GM19324 (cell line): ENCODE results near the gene SECTM1.
"Not testable (repeated sequence)": the region's sequence is repeated elsewhere in the genome, so short reads cannot be mapped to it uniquely, and the experiment has no call there.

Source experiments
- ATAC-seq: cut with Tn5 transposase; IDR thresholded peaks from one replicate; pipeline ENCODE4 v1.9.1; 2021; ENCODE audit warnings: mild to moderate bottlenecking, moderate library complexity; ENCODE audit not compliant: unreplicated experiment, low FRiP score

The SECTM1 gene

GRCh38 chr17:82349287-82349701 lies 15.7 kb upstream of the SECTM1 start:
- no peak for ATAC-seq

- ATAC-seq: no peak
These were observed 15.3 kb upstream of the SECTM1 start for GRCh38 chr17:82348866-82349265.

DNA sequence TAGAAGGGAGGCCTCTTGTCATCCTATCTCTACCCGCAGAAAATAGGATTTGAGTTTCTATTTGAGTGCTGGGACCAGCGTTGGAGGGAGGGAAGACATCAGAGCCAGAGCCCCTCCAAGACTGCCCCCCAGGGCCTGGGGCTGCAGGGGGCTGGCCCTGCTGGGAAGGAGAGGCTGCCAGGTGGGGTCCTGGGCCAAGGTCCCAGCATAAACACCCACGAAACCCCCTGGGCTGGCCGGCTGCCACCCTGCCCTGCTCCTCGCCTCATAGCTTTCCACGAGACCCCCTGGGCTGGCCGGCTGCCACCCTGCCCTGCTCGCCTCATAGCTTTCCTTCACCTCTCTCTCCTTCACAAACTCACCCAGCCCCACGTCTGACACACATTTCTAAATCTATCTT lies 14.9 kb upstream of the SECTM1 start:
- ATAC-seq: no peak

DNA sequence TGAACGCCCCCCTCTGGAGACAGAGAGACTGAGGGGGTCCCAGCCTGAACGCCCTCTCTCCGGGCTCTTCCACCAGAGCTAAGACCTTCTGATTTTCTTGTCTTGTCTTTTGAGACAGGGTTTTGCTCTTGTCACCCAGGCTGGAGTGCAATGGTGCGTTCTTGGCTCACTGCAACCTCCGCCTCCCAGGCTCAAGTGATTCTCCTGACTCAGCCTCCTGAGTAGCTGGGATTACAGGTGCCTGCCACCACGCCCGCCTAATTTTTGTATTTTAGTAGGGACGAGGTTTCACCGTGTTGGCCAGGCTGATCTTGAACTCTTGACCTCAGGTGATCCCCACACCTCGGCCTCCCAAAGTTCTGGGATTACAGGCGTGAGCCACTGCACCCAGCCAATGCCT lies 14.4 kb upstream of the SECTM1 start:
- ATAC-seq: not testable (repeated sequence)

DNA sequence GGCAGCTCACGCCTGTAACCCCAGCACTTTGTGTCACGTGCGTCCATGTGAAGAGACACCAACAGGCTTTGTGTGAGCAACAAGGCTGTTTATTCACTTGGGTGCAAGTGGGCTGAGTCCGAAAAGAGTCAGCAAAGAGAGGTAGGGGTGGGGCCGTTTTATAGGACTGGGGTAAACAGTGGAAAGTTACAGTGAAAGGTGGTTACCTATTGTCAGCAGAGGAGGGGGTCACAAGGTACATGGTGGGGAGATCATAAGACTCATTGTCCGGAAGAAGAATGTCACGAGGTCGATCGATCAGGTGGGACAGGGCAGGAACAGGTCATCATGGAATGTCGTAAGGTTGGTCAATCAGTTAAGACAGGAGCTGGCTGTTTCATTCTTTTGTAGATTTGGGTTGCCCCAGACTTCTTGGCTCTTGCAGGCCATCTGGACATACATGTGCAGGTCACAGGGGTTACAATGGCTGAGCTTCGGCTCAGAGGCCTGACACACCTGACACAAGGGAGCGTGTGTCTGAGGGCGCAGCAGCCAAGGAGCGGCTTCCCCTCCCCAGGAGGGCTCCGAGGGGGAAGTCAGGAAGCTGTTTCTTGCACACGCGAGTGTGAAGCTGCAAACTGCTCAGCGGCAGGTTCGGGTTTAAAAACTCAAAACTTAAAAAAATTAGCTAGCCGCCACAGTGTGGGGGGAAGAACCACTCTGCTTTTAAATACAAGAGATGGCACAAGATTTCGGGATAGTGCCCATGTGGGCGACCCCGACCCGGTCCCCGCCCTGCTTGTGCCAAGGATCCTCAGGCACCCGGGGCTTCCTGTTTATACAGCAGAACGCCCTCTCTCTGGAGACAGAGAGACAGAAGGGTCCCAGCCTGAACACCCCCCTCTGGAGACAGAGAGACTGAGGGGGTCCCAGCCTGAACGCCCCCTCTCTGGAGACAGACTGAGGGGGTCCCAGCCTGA lies 13.1 kb upstream of the SECTM1 start:
- no peak for ATAC-seq

DNA sequence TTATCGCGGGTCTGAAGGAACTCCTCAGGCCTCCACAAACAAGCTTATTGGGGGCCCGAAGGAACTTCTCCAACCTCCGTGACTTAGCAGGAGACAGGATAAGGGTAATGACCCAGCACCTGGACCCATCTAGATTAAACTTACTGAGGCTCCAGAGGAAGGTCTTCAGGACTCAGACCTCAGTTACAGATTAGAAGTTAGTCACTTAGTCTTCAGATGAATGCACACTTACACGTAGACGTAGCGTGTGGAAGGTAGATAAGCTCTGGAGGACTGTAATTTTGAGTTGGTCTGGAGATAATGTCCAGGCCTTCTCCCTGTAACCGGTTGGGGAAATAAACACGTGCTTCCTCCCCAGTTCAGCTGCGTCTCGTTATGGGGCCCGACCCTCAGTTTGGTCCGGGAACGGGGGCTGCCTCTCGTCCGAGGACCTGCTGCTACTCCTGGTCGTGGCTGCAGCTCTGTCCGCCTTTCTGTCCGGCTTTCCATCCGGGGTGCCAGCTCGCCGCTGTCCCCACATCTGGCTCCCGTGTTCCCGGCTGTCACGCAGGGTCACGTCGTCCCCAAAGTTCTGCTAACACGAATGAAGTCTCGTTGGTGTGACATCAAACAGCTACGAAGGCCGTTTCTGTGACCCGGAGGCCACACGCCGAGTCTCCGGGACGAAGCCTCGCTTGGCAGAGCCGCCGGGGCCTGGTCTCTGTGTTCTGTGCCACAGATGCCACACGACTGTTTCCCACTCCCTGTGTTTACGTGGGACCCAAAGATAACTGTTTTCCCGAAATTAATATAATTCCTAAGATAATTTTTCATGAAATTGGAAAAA lies 11.8 kb upstream of the SECTM1 start:
- no peak for ATAC-seq

DNA sequence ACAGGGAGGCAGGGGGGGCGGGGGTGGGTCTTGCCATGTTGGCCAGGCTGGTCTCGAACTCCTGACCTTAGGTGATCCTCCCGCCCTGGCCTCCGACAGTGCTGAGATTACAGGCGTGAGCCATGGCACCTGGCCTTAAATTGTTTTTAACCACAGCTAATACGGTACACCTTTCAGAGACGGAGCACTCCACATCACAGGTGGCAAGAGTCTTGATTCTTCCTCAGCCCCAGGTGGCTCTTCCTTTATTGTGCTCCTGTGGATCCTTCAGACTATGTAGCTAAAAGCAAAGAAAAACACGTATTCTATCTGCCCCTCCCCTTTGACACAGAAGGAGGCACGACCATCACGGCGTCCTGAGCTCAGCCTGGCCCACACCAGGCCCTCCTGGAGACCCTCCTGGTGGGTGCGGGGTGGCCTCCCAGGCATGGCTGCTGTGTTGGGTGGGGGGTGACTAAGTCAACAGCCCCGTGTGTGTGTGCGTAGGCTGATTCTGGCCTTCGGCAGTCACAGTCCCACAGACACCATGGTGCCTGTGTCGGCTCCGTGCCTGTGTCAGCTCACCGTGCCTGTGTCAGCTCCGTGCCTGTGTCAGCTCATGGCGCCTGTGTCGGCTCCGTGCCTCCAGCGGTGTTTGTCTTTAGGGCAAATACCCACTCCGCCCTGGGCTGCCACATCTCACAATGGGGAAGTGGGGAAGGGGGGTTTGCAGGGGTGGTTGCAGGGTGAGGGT lies 10.8 kb upstream of the SECTM1 start:
- no peak for ATAC-seq

DNA sequence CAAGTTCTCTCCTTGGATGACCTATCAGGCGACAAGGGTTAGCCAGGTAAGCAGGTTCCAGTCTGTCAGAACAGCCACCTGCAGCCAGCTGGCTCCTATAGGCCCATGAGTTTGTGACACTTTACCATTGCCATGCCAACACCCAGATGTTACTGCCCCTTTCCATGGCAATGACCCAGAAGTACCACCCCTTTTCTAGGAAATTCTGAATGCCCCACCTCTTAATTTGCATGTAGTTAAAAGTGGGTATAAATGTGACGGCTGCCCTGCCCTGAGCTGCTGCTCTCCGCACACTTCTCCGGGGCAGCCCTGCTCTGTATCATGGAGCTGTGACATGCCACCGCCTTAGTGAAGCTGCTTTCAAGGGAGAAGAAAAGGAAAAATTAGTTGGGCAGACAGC lies 10.0 kb upstream of the SECTM1 start:
- no peak for ATAC-seq

DNA sequence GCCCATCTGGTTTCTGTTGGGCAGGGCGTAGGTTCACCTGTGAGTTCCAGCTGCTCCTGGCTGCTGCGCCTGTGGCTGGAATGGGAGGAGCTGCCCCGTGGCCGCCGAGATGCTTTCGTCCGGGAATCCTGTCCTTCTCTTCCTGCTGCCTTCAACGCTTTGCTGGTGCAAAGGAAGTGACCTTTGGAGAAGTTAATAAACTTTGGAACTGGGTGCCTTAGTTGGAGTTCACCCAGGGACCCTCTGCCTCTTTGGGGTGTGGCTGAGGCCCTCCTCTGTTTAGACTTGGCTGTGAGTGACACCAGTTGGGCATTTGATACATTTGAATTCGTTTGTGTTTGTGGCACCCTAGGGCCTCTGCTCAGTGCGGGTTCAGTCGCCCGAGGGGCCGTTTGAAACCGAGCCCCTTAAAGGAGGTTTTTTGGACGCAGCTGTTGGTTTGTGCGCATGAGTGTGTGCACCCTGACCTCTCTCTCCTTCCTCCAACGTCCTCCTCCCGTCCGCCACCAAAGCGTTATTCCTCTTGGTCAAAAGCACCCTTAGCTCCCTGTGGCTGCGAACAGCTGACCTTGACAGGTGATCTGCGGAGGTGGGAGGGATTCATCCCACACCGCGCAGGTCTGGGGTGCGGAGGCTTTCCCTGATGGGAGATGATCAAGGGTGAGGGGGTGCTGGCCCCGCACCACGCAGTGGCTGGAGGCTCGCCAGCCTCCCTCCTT lies 9.0 kb upstream of the SECTM1 start:
- ATAC-seq: no peak

GRCh38 chr17:82339634-82340580 lies 6.3 kb upstream of the SECTM1 start:
- ATAC-seq: no peak

DNA sequence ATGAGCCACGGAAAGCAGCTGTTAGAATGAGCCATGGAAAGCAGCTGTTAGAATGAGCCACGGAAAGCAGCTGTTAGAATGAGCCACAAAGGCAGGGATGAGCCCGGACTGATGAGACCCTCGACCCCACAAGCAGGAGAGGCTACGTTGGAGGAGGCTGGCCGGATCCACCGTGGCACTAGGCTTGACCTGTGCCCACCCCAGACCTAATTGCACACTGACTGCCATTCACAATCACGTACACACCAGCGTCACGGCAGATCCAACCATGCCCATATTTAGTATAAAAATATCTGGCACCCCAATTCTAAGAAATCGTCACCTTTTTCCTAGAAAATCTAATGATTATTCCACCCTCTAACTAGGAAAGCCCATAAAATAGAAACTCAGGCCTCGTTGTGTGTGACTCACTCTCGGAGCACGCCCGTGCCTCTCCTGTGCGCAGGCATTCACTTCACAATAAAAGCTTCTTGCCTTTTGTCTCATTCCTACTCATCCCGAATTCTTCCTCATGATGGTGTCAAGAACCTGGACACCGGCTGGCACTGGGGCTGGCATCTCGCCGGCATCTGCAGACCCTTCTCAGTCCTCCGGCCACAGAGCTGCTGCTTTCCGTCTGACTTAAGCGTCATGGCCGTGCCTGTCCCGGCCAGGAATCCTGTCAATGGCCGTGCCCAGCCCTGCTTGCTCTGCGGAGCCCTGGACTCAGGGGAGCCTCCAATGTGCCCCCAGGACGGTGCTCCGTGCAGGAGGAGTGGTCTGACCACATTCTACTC lies 5.5 kb upstream of the SECTM1 start:
- no peak for ATAC-seq

GRCh38 chr17:82334622-82335394 lies 1.2 kb upstream of the SECTM1 start:
- no peak for ATAC-seq

DNA sequence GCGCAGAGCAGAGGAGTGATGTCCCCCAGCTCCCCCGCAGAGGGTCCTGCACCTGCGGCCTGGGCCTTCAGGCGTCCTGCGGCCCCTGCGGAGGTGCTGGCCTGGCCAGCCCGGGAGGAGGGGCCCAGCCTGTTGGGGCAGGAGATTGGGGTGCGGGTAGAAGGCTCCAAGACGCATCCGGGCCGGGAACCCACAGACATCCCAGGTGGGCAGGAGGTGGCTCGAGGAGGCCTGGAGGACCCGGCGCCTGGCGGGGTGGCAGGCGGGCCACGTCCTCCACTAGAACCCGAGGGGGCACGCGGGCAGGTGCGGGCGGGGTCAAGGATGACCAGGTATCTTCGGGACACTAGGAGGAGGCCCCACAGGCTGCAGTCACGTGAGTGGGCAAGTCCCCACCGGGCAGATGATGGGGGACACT lies 647 bp upstream of the SECTM1 start:
- no peak for ATAC-seq

DNA sequence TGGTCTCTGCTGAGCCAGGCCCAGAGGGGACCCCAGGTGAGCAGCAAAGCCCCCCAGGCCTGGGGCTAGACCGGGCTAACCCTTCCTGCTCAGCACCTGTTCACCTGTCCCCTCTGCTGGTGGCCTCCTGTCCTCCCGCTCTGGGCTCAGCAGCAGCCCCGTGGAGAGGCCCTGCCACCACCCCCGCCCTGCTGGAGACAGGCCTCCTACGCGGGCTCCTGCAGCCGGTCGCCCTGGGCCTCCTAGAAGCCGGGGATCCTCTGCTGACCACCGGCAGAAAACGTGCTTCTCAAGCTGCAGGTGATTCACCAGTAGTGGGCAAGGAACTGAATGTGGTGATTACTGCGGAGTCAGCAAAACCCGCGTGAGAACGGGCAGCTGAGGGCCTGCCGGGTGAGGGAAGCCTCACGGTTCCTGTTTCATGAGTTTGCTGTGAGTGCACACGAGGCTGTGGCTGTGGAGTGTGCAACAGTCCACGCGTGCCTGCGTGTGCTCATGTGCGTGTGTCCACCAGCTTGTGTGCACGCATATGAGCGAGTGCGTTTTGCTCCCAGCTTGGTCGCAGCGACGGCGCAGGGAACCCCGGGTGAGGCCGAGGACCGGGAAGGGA lies 792 bp downstream of the SECTM1 start:
- no peak for ATAC-seq

DNA sequence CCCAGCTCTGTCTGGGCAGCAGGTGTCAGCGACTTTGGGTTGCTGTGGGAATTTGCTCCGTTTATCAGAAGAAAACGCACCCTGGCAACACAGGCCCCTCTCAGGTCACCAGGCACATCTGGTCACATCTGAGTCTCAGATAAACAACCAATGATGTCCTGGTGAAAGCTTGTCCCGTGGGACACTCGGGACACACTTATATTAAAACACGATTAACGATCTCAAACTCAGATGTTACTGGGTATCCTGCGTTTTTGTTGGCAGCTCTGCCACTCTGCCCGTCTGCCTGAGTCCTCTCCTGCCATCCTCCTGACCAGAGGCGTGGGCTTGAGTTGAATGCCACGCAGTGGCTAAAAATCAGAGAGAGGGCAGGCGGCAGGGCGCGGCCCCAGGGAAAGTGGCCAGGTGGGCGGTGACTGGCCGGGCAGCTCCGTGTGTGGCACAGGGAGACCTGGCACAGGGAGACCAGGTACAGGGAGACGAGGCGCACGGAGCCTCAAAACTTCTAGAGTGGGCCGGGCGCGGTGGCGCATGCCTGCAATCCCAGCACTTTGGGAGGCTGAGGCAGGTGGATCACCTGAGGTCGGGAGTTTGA lies 2.1 kb downstream of the SECTM1 start:
- ATAC-seq: no peak

- no peak for ATAC-seq
These were observed 3.0 kb downstream of the SECTM1 start for GRCh38 chr17:82330322-82331239.
